ENCODE measurements around the gene FIBP.
"Not testable (repeated sequence)": the region's sequence is repeated elsewhere in the genome, so short reads cannot be mapped to it uniquely, and the experiment has no call there.

FIBP gene

DNA sequence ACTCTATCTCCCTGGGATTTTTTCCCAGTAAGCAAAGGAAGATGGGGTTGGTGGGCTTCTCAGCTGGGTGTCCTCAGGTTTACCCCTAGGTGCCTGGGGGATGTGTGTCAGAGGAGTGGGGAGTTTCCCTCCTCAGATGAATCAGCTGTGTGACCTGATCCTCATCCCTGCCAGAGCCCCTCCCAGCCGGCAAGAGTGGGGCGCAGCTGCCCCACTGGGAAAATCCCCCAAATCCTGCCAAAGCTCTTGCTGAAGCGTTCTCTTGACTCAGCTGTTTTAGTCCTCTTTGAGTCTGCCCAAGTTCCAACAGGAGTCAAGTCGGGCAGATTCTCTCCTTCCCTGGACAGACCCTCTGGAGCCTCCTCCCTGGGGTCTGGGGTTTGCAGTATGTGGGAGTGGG is 24.6 kb upstream of the FIBP start:
- no peak for DNase-seq (ENCODE audit: low spot score)

GRCh38 chr11:65911682-65912568 is 23.7 kb upstream of the FIBP start:
- peak; percentile 90 for DNase-seq (ENCODE audit: low spot score)

GRCh38 chr11:65907878-65908277 is 19.6 kb upstream of the FIBP start:
- no peak for DNase-seq (ENCODE audit: low spot score)

DNA sequence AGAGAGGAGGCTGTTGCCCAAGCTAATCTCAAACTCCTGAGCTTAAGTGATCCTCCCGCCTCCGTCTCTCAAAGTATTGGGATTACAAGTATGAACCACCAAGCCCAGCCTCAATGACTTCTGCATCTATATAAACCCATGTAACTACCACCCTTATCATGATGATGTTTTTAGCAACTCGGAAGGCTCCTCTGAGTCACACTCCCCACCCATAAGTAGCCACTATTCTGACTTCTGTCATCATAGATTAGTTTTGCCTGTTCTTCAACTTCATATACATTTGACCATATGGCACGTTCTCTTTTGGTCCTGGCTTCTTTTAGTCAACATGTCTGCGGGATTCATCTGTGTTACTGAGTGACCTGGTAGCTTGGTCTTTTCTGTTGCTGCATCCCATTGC is 18.3 kb upstream of the FIBP start:
- DNase-seq (ENCODE audit: low spot score) = no peak

DNA sequence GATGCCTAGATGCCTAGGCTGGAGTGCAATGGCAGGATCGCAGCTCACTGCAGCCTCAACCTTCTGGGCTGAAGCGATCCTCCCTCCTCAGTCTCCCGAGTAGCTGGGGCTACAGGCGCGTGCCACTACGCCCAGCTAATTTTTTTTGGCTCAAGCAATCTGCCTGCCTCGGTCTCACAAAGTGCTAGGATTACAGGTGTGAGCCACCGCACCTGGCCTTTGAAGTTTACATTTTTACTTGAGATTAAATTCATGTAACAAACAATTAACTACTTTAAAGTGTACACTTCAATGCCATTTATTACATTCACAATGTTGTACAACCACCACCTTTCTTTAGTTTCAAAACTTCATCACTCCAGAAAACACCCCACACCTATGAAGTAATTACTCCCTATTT is 15.4 kb upstream of the FIBP start:
- no peak for DNase-seq (ENCODE audit: low spot score)

DNA sequence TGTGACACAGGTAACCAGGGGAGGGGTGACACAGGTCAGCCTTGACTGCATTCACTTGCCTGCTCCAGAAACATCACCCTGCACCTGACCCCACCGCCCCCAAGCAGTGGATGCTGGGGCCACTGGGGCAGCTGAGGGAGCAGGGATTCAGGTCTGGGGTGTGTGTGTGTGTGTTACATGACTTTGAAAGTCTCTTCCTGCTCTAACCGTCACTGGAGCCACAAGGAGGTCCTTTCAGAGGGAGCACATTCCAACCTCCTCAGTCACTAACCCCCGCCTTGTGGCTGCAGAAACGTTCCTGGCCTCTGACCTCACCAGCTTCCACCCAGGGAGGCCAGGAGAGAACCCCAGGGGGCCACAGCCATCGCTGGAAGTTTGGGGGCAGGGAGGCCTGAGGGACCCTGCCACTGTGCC is 14.8 kb upstream of the FIBP start:
- DNase-seq (ENCODE audit: low spot score) = peak; percentile 87

- DNase-seq (ENCODE audit: low spot score) = no peak
Observed at GRCh38 chr11:65900899-65901180, 12.6 kb upstream of the FIBP start.

DNA sequence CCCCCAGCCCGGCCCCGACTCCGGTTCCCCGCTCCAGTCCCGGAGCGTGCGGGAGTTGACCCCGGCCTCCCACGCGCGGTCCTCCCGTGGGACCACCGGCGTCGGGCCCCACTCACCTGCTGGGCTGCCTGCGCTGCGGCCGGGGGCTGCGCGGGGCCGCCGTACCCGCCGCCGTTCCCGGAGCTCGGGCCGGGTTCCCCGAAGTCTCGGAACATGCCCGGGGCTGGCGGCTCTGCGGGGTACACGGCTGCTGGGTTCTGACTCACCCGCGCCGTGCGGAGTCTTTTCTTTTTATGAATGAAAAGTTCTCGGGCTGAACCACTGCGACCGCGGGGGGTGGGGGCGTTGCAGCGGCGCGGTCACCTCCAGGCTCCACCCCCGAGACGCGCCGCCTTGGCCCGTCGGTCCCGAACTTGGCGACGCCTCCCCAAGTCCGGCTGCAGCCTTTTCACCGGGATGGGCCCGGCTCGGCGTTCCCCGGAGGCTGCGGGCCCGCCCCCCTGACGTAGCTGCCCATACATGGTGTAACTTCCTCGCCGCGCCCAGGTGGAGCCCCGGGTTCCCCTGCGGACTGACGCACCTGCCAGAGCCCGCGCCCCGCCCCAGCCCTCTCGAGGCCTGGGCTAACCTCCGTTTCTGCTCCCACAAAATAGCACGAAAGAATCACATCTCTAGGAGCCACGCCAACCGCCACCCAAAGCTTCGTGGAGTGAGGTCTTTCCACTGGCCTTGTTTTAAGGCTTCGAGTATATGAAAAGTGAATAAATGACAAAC is 12.0 kb upstream of the FIBP start, which contains the start of gene FOSL1:
TSS of gene FOSL1 (minus strand) at position 264 of the 774 bp plus-strand sequence. CDS start at position 215, 49 bp downstream.
- DNase-seq (ENCODE audit: low spot score) = peak; percentile 77

GRCh38 chr11:65899356-65900124 is 11.3 kb upstream of the FIBP start:
- DNase-seq (ENCODE audit: low spot score) = no peak

DNA sequence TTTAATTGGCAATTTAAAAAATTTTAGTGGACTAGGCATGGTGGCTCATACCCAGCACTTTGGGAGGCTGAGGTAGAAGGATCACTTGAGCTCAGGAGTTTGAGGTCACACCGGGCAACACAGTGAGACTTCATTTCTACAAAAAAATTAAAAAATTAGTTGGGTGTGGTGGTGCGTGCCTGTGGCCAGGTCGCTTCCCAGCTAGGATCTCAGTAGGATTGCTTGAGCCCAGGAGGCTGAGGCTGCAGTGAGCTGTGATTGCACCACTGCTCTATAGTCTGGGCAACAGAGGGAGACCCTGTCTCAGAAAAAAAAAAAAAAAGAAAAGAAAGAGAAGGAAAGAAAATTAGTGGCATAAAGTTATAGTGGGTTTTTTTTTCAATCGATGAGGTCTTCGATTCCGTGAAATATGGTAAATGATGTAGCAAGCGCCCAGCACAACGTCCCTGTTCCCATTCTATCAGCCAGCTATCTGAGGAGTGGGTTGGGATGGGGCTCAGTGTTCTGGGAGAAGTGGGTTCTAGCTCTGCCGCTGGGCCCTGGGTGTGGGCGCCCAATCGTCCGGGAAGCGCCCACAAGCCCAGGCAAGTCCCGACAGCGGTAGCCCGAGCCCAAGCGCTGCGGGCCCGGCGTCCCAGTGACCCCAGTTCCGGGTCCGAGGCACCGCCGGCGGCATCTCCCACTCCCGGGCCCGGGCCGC is 10.5 kb upstream of the FIBP start:
- DNase-seq (ENCODE audit: low spot score) = no peak

- DNase-seq (ENCODE audit: low spot score) = no peak
Observed at GRCh38 chr11:65897020-65897471, 8.8 kb upstream of the FIBP start.

- DNase-seq (ENCODE audit: low spot score) = no peak
Observed at GRCh38 chr11:65896034-65896999, 8.0 kb upstream of the FIBP start.

DNA sequence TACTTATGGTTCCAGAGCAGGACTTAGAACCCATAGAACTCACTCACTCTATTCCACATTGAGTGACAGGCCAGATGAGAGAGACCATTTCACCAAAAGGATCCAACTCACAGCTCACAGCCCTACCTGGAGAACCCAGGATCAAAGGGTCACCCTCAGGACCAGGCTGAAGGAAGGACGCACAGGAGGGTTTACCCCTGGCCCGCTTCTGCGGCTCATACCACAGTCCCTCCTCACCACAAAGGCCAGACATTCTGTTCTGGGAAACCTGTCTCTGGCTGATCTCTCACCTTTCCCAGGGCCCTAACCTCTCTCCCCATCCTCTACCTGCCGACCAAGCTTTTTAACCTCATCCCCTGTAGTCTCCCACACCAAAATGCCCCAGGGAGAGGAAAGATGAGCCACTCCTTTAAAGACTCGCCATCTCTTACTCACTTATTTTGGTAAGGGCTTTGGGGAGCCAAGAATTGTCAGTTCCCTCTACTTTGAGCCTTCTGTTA is 7.3 kb upstream of the FIBP start:
- DNase-seq (ENCODE audit: low spot score) = no peak

DNA sequence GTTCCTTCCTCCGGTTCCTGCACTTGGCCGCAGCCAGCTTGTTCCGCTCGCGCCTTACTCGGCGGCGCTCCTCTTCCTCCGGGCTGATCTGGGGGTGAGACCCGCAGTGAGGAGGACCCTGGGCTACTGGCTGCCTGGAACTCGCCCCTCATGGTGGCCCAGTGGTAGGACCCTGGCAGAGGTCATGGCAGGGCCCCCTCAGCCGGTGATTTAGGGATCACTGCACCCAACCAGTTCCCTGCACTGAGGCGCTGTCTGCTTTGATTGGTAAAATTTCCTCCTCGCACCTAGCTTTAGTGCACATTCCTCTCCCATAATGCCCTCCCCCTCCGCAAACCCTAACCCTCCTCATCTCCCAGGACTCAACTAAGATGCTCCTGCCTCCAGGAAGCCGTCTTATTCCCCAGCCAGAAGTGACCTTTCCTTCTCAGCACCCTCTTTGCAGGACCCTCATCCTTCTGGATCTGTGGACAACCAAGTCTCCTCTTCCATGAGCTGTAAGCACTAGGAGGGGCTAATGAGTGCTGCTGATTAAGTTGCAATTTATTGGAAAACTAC is 5.8 kb upstream of the FIBP start:
- DNase-seq (ENCODE audit: low spot score) = no peak

DNA sequence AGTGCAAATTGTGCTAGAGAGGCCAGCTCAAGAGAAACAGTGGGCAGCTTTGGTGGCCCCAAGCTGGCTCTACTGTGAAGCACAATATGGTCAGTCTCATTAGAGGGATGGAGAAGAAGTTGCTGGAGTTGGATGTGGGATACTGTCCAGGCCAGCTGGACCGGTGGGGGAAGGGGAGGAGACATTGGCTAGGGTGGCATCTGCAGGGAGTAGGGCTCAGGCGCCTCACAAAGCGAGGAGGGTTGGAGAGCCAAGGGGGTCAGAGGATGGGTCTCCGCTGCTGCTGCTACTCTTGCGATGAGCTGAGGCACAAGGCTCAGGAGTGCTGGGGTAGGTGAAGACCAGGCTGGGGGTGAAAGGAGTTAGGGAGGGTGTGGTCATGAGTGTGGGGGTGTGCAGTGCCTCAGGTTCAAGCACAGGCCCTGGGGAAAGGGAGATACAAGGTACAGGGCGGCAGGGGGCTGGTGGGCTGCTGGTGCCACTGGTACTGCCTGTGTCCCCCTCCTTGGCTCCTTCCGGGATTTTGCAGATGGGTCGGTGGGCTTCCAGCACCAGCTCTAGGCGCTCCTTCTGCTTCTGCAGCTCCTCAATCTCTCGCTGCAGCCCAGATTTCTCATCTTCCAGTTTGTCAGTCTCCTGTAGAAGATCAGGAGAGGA is 4.5 kb upstream of the FIBP start:
- DNase-seq (ENCODE audit: low spot score) = no peak

- DNase-seq (ENCODE audit: low spot score) = not testable (repeated sequence)
Observed at GRCh38 chr11:65892137-65892540, 3.9 kb upstream of the FIBP start.

- DNase-seq (ENCODE audit: low spot score) = no peak
Observed at GRCh38 chr11:65891219-65892136, 3.2 kb upstream of the FIBP start.

Data from COLO829 (cell line).